HG02884 (cell line): ENCODE results near the gene MYO1A.
A peak's percentile ranks its signal among the peaks of the same experiment; 100 is the strongest.

Experiments used
- ATAC-seq: cut with Tn5 transposase; IDR thresholded peaks from one replicate; pipeline ENCODE4 v1.9.1; 2021; ENCODE audit warnings: mild to moderate bottlenecking, moderate library complexity; ENCODE audit not compliant: unreplicated experiment

Gene MYO1A

DNA sequence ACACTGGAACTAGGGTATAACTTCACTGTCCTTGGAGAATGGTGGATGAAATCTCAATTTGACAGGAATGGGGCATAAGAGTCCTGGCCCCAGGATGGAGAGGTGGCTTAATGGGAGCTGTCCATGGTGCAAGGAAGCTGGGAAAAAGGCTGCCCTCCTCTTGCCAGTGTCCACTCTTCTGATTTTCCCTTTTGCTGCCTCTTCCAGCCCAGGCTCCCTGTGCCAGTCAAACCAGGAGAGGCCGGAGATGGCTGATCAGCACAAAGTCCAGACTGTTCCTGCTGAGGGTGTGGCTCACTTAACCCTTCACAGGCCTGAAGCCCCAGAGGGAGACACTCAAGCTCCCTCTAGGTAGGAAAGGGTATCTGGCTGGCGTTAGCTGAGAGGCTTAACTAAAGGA is at the start of gene MYO1A:
TSS of gene MYO1A (minus strand) at position 240 of the 400 bp plus-strand sequence. CDS start 1,806 bp downstream, outside the sequence.
- no peak for ATAC-seq

- ATAC-seq: no peak
These were observed 49.3 kb upstream of the MYO1A start for GRCh38 chr12:57099047-57099714.

GRCh38 chr12:57098546-57098945 is 48.6 kb upstream of the MYO1A start:
- no peak for ATAC-seq

GRCh38 chr12:57097554-57097835 is 47.6 kb upstream of the MYO1A start:
- no peak for ATAC-seq

DNA sequence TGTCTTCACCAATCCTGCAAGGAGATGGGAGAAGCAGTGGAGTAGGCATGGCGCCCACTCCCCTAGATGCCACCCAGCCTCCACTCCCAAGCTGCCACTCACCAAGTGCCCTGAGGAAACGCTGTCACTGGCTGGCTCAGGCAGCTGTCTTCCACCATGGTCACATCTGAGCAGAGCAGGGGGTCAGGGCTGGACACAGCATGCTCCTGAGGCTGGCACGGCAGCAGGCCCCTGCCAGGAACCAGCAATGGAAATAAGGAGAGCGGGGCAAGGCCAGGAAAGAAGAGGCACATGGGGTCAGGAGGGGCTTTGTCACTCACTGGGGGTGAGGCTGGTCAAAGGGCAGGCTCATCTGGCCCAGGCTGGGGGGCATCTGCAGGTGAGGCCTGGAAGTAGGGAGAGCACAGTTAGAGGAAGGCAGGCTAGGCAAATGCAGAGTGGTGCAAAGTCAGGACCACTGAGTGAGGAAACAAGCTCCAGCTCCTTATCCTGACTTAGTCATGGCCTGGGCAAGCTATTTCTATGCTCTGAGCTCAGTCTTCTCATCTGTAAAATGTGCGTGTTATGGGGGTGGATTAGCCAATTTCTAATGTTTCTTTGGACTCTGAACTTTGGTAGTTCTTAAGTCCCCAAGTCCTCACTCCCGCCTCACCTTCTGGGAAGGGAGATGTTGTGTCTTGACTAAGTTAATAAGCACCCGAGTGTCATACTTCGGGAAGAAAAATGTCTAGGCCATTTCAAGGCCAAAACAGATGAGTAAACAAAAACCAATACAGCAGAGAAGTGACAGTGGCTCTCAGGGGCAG is 47.0 kb upstream of the MYO1A start:
- ATAC-seq: no peak

DNA sequence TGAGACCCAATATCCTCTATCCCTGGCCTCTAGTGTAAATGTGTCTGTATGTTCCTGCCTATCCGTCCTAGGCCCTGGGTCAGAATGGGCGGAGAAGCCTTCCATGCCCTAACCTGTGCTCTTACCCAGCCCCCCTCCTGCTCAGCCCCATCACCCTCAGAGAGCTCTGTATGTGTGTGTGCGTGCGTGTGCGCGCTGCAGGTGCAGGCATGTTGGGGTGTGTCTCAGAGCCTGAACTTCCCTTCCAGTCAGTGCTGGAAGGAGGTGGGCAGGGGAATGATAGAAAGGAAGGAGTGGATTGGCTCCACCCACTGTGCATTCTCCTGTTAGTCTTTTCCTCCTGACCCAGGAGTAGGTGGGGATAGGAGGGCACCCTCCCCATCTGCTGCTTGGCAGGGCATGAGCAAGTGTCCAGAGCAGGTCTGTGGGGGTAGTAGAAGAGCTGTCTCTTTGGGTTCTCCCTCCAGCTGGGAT is 46.2 kb upstream of the MYO1A start:
- ATAC-seq: no peak

DNA sequence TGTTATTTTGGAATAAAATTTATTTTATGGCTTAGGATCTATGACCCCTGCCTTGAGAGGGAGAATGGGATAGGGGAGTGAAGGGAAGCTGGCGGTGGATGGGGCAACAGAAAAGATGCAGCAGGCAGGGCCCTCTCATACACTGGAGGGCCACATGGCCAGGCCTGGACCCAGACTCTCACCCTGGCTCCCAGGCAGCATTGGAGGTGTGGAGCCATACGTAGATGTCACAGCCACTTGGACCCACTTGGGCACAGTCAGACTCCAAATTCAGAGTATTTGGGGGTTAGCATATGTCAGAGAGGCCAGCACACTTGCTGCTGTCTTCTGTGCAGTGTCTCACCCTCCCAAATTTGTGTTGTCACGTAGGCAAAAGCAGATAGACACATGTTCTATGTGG is 45.5 kb upstream of the MYO1A start:
- no peak for ATAC-seq

- no peak for ATAC-seq
These were observed 44.6 kb upstream of the MYO1A start for GRCh38 chr12:57094208-57095160.

GRCh38 chr12:57093415-57094207 is 43.7 kb upstream of the MYO1A start:
- no peak for ATAC-seq

- no peak for ATAC-seq
These were observed 43.0 kb upstream of the MYO1A start for GRCh38 chr12:57092876-57093414.

DNA sequence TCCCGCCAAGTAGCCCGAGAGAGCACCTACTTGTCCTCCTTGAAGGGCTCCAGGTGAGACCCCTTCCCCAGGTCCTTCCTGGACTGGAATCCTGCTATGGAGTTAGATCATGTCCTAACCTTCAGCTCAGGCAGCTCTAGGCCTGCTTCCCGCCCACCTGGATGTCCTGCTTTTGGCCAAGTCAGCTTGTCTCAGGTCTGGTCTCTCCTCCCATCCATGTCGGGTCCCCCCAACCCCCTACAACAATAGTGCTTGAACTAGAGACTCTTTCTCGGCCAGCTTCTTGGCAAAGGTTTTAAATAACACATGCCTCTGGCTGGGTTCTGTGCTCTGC is 42.6 kb upstream of the MYO1A start:
- ATAC-seq: no peak

DNA sequence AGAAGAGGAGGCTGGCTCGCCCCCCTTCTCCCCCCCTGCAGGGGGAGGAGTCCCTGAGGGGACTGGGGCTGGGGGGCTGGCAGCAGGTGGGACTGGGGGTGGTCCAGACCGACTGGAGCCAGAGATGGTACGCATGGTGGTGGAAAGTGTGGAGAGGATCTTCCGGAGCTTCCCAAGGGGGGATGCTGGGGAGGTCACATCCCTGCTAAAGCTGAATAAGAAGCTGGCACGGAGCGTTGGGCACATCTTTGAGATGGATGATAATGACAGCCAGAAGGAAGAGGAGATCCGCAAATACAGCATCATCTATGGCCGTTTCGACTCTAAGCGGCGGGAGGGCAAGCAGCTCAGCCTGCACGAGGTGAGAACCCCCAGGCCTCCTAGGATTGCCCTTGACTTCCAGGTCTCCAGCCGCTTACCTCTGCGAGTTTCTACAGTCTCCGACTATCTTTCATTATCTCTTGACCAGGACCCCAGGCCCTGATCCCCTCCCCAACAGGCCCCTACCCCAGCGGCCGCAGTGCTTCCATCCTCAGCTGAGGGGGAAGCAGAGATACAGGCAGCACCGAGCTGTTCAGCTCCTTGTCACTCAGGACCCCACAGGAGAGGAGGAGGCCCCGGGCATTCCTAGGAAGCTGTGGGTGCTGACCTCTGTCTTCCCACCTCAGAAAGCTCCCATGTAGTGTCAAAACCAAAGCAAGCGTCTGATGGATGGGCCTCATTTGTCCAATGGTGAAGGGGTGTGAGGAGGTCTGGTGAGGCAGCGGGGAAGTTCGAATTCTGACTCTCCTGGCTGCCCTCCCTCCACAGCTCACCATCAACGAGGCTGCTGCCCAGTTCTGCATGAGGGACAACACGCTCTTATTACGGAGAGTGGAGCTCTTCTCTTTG is 42.0 kb upstream of the MYO1A start:
- ATAC-seq: no peak

DNA sequence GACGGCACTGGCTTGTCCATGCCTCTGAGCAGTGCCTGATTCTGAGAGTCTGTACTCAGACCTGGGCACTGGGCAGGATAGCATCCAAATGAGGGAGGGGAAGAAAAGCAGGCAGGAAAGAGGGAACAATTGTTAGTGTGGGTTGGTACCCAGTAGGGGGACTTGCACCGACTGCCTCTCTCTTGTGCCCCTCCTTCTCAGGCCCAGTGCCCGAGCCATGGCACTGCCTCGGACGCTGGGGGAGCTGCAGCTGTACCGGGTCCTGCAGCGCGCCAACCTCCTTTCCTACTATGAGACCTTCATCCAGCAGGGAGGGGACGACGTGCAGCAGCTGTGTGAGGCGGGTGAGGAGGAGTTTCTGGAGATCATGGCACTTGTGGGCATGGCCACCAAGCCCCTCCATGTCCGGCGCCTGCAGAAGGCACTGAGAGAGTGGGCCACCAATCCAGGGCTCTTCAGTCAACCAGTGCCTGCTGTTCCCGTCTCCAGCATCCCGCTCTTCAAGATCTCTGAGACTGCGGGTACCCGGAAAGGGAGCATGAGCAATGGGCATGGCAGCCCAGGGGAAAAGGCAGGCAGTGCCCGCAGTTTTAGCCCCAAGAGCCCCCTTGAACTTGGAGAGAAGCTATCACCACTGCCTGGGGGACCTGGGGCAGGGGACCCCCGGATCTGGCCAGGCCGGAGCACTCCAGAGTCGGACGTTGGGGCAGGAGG is 41.2 kb upstream of the MYO1A start:
- ATAC-seq: no peak

DNA sequence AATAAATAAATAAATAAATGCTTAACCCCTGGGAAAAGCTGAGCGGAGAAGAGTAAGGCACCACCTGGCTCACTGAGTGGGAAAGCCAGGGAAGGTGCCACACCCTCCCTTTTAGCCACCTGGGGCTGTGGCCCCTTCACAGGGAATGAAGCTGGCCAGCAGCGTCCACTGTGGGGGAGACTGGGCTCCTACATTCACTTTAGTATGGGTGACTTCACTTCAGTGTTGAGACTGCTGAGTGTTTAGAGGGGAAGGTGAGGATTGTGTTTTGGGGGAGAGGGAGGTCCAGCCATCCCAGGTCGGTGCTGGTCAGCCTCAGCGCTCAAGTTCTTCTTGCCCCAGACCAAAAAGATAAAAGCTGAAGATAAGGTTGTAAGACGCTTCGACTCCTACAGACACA is 40.6 kb upstream of the MYO1A start:
- ATAC-seq: no peak

DNA sequence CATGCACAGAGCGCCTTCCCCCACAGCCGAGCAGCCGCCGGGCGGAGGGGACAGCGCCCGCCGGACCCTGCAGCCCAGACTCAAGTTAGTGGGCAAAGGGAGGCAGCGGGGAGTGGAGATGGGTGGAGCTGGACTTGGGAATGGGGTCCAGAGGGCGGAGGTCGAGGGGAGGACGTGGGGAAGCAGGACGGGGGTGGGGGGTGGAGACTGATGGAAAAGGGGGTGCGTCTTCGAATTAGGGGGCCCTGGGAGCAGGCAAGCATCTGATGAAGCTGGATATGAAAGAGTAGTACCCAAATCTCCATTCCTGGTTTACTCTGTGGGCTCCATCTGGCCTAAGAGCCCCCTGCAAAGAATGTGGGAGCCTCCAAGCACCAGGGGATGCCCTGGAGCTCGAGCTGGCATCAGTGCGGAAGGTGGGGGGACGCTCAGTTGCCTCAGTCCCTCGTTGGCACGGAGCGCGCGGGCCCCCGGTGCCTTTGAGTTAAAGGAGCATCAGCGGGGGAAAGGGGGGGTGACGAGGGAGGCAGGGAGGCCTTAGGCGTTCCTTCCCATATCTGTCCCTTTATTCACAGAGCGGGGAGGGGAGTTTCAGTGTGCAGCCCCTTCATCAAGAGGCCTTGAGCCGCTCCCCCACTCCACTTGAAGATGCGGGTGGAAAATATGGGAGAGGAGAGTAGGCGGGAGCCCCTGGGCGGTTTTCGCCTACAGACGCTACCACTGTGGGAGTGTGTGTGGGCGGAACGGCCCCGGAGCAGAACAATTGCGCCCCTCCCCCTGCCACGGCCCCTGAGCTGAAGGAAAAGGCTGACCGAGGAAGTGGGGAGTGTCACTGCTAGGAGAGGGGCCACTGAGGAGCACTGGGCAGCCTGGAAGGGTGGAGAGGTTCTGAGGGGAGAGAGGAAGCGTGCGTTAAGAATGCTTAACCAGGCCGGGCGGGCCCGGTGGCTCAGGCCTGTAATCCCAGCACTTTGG is 39.6 kb upstream of the MYO1A start:
- ATAC-seq: no peak

GRCh38 chr12:57088354-57089270 is 38.7 kb upstream of the MYO1A start, which contains the start of gene NAB2:
TSS of gene NAB2 (plus strand) at chr12:57089114. CDS start at chr12:57089272, 158 bp downstream.
- ATAC-seq: peak; percentile 39
